Upper lobe of left lung (tissue), 6 donors: Measurements from ENCODE around the gene ABCG1. TPM values are rescaled to one million over a fixed set of nuclear protein-coding genes. Genes with fewer than 3 reads are reported as not detected.

Experiments
- ATAC-seq, 2 donors: fragments of 200-7000 bp; cut with Tn5 transposase; one replicate each; pipeline ENCODE4 v1.9.1; 2022; ENCODE audit warnings: mild to moderate bottlenecking in 2 of 2, moderate library complexity in 2 of 2; ENCODE audit not compliant: low FRiP score in 2 of 2
- DNase-seq, 2 donors: peaks; one replicate each; pipeline ENCODE4 v3.0.0-alpha.2; 2019 to 2020
- H3K27ac ChIP-seq, 4 donors: fragments of 200-600 bp; sonication (generic); one replicate each; pipeline ENCODE4 v1.5.1; 2016 to 2019
- H3K27me3 ChIP-seq, 4 donors: fragments of 200-600 bp; sonication (generic); one replicate each; pipeline ENCODE4 v1.5.1; 2017 to 2019
- H3K36me3 ChIP-seq, 4 donors: fragments of 200-600 bp; sonication (generic); one replicate each; pipeline ENCODE4 v1.5.1; 2016 to 2019
- H3K4me1 ChIP-seq, 4 donors: fragments of 200-600 bp; sonication (generic); one replicate each; pipeline ENCODE4 v1.5.1; 2018 to 2019
- H3K4me3 ChIP-seq, 4 donors: fragments of 200-600 bp; sonication (generic); one replicate each; pipeline ENCODE4 v1.5.1; 2017 to 2019; ENCODE audit warnings: mild to moderate bottlenecking in 2 of 4, moderate library complexity in 1 of 4
- H3K9me3 ChIP-seq, 4 donors: fragments of 200-600 bp; sonication (generic); one replicate each; pipeline ENCODE4 v1.5.1; 2018 to 2019
- EP300 ChIP-seq, 4 donors: sonication (generic); formaldehyde crosslinking; IDR thresholded peaks; one replicate each; pipeline ENCODE4 v1.5.1; 2017; ENCODE audit warnings: antibody characterized with exemption in 4 of 4, control low read depth in 2 of 4
- POLR2A ChIP-seq, 4 donors: fragments of 450-650 bp; IDR thresholded peaks; one replicate each; pipeline ENCODE4 v1.5.1; 2016 to 2017; ENCODE audit warnings: antibody characterized with exemption in 4 of 4, mild to moderate bottlenecking in 2 of 4
- POLR2AphosphoS5 ChIP-seq, 2 donors: sonication (generic); formaldehyde crosslinking; IDR thresholded peaks; one replicate each; pipeline ENCODE4 v1.5.1; 2017; ENCODE audit warnings: antibody characterized with exemption in 2 of 2
- WGBS, 2 donors: methylation state at CpG; one replicate each; pipeline ENCODE4 v1.1.5; 2017 to 2018; 5-methylcytosine and 5-hydroxymethylcytosine counted together
- total RNA-seq, 6 donors: library from RNA; depleted of rRNA in 4 of 6; stranded (reverse); fragments of >200 nt in 4 of 6; gene quantifications; one replicate each; pipeline versions ENCODE4 v1.1.0 to v1.2.1, GENCODE V29; 2016 to 2021
- TF ChIP-seq, protein P1 (sequence below), 6 experiments: fragments of 450-650 bp in 4 of 6; fragments of 200-600 bp in 2 of 6; sonication (generic) in 2 of 6; IDR thresholded peaks; one replicate each; pipeline ENCODE4 v1.5.1; 2016 to 2019; ENCODE audit warnings: antibody characterized with exemption in 6 of 6
- donor health status: DM: no; HTN: no; CAD: no; lungs with moderate emphysema.
- donor health status: DM: no; HTN: yes; CAD: no; lungs with severe emphysema.

The ABCG1 gene
- total RNA-seq, 6 donors from 2014 or later, result 56.7 to 130 (median 79.8) TPM

DNA sequence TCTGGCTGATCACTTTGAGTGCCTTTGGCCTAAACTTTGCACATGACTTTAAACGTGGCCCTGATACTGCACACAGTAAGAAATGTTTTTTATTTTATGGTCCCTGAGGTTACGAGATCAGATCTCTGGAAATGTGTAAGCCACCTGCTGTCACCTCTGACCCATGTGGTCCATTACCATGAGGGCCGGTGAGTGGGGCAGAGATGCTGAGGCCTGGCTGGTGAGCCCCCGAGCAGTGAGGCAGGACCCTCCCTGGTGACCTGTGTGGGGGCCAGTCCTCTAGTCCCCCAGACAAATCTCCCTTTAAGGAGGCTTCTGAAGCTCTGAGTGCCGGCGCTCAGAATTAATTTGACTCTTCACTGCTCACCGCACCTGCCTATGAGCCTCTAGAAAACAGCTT, 83.9 kb downstream of the ABCG1 start:
- DNase-seq, result peak in 1 of 2 donors; percentile 20
- Histone ChIP-seq H3K27me3 (no peaks in the 10 kb centered on the region), H3K4me3 (no peak overlapping the region), H3K4me1 (peaks cover 7 to 22% (median 11%) of the 10 kb centered on the region in 4 donors), H3K9me3 (no peaks in the 10 kb centered on the region), H3K27ac (peak overlapping the region in 2 of 4 donors; percentile 66 to 76), H3K36me3 (peaks cover 0 to 7% (median 0%) of the 10 kb centered on the region in 4 donors)
- ATAC-seq, result no peak
- WGBS, 2 donors, result 65 to 75% methylated on average over 2 to 7 of the region's 7 CpGs
- TF ChIP-seq, protein P1, sequence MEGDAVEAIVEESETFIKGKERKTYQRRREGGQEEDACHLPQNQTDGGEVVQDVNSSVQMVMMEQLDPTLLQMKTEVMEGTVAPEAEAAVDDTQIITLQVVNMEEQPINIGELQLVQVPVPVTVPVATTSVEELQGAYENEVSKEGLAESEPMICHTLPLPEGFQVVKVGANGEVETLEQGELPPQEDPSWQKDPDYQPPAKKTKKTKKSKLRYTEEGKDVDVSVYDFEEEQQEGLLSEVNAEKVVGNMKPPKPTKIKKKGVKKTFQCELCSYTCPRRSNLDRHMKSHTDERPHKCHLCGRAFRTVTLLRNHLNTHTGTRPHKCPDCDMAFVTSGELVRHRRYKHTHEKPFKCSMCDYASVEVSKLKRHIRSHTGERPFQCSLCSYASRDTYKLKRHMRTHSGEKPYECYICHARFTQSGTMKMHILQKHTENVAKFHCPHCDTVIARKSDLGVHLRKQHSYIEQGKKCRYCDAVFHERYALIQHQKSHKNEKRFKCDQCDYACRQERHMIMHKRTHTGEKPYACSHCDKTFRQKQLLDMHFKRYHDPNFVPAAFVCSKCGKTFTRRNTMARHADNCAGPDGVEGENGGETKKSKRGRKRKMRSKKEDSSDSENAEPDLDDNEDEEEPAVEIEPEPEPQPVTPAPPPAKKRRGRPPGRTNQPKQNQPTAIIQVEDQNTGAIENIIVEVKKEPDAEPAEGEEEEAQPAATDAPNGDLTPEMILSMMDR (IDR thresholded peaks at IDR 0.05), result no peak
- TF ChIP-seq EP300 (IDR thresholded peaks at IDR 0.05) (no peak), POLR2A (IDR thresholded peaks at IDR 0.05) (no peak), POLR2AphosphoS5 (IDR thresholded peaks at IDR 0.05) (no peak)

DNA sequence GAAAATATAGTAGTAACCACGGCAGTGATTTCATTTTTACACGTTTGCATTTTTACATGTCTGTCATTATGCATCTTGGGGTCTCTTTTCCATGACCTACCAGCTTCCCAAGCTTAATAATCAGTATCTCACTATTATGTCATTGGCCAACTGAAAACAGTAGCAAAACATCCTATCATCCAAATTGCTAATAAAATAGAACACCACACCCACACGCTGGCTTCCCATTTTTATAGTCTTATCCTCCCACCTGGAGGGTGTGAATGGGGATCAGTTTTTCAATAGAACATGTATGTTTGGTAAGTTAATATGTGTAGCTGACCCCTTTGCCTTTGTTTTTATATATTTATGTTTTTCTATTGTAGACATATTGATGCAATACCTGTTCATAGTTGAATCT, 84.5 kb downstream of the ABCG1 start:
- no peak overlapping the region for H3K4me3 ChIP-seq
- TF ChIP-seq, protein P1 (IDR thresholded peaks at IDR 0.05), result no peak
- TF ChIP-seq POLR2AphosphoS5 (IDR thresholded peaks at IDR 0.05), result no peak
- no peak for TF ChIP-seq EP300 (IDR thresholded peaks at IDR 0.05)
- TF ChIP-seq POLR2A (IDR thresholded peaks at IDR 0.05), result no peak
- no peaks in the 10 kb centered on the region for H3K9me3 ChIP-seq
- H3K27ac ChIP-seq, result no peak overlapping the region
- H3K27me3 ChIP-seq, result no peaks in the 10 kb centered on the region
- WGBS, 2 donors, result 68 to 71% methylated on average over 3 of the region's 3 CpGs
- H3K36me3 ChIP-seq, result peaks cover 0 to 3% (median 0%) of the 10 kb centered on the region in 4 donors
- DNase-seq (no peak), ATAC-seq (no peak)
- H3K4me1 ChIP-seq, result peaks cover 7 to 22% (median 11%) of the 10 kb centered on the region in 4 donors

DNA sequence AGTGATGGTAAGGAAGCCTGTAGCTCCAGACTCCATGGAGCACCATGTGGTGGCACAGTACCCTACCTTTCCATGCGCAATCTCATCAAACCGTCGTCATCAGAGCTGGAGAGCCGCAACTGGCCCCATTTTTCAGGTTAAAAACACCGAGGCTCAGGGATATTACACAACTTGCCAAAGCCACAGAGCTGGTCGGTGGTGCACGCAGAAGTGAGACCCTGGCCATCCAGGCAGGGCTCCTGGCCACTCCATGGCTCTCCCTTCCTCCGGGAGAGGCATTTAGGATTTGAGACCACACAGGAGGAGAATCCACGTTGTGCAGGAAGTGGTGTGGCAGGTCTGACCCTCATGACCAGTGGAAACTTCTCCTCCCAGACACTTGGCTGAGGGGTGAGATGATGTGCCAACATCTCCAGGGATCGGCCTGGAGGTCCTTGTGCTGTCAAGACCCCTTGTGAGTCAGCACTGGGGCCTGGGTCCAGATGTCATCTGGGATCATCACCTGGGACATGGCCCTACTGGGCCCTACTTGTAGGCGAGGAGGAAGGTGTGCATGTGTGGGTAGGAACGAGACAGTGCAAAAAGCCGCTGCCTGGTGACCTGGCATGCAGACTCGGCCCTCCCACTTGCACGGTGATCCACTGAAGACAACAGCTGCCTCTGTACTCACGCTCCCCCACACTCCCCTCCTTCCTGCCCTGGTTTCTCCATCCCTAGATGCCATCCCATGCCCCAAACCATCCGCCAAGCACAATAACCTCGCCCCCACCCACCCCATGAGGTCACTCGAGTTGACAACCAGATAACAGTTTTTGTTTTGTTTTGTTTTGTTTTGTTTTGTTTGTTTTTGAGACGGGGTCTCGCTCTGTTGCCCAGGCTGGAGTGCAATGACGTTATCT, 85.9 kb downstream of the ABCG1 start:
- peak in 1 of 2 donors; percentile 17 for DNase-seq
- Histone ChIP-seq H3K9me3 (no peaks in the 10 kb centered on the region), H3K27me3 (no peaks in the 10 kb centered on the region), H3K27ac (no peak overlapping the region), H3K4me1 (peaks cover 11 to 21% (median 15%) of the 10 kb centered on the region in 4 donors), H3K4me3 (no peak overlapping the region), H3K36me3 (no peaks in the 10 kb centered on the region)
- 78 to 84% methylated on average over 18 to 22 of the region's 22 CpGs for WGBS, 2 donors
- ATAC-seq, result no peak
- TF ChIP-seq POLR2AphosphoS5 (IDR thresholded peaks at IDR 0.05) (no peak), EP300 (IDR thresholded peaks at IDR 0.05) (no peak), POLR2A (IDR thresholded peaks at IDR 0.05) (no peak)
- TF ChIP-seq, protein P1 (IDR thresholded peaks at IDR 0.05), result no peak

DNA sequence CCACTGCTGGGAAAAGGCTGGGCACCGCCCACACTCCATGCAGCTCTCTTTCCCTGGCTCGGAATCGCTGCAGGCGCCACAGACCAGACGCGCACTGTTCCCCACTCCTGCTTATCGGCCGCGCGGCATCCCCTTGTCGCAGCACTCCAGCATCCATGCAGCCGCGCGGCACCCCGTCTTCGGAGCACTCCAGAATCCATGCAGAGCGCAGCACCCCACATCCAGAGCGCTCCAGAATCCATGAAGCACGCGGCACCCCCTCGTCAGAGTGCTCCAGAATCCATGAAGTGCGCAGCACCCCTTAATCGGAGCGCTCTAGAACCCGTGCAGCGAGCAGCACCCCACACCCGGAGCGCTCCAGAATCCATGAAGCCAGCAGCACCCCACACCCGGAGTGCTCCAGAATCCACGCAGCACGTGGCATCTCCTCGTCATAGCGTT, 86.8 kb downstream of the ABCG1 start:
- Histone ChIP-seq H3K36me3 (no peaks in the 10 kb centered on the region), H3K4me3 (no peak overlapping the region), H3K4me1 (peaks cover 13 to 24% (median 17%) of the 10 kb centered on the region in 4 donors), H3K27ac (no peak overlapping the region), H3K27me3 (no peaks in the 10 kb centered on the region), H3K9me3 (no peaks in the 10 kb centered on the region)
- WGBS, 2 donors, result 96% methylated on average over 32 to 33 of the region's 33 CpGs
- peak in 1 of 2 donors; percentile 69 for DNase-seq
- no peak for ATAC-seq
- TF ChIP-seq POLR2AphosphoS5 (IDR thresholded peaks at IDR 0.05) (no peak), POLR2A (IDR thresholded peaks at IDR 0.05) (no peak), EP300 (IDR thresholded peaks at IDR 0.05) (no peak)
- TF ChIP-seq, protein P1 (IDR thresholded peaks at IDR 0.05), result no peak
